ENCODE data around the gene C1orf210.

- TF ChIP-seq CTCF (IDR thresholded peaks at IDR 0.05; ENCODE audit: low read length) (no peak), EZH2 (IDR thresholded peaks at IDR 0.05; ENCODE audit: borderline replicate concordance, low read length) (no peak)
These were observed 34.4 kb downstream of the C1orf210 start for GRCh38 chr1:43251024-43251423.
